ENCODE measurements around the gene ISG15. TPM values are rescaled to one million over a fixed set of nuclear protein-coding genes. Genes with fewer than 3 reads are reported as not detected.
A peak's percentile ranks its signal among the peaks of the same experiment; 100 is the strongest.

ISG15 gene
- total RNA-seq, 2 donors from 2014 or later = 8.3 to 29.0 TPM

DNA sequence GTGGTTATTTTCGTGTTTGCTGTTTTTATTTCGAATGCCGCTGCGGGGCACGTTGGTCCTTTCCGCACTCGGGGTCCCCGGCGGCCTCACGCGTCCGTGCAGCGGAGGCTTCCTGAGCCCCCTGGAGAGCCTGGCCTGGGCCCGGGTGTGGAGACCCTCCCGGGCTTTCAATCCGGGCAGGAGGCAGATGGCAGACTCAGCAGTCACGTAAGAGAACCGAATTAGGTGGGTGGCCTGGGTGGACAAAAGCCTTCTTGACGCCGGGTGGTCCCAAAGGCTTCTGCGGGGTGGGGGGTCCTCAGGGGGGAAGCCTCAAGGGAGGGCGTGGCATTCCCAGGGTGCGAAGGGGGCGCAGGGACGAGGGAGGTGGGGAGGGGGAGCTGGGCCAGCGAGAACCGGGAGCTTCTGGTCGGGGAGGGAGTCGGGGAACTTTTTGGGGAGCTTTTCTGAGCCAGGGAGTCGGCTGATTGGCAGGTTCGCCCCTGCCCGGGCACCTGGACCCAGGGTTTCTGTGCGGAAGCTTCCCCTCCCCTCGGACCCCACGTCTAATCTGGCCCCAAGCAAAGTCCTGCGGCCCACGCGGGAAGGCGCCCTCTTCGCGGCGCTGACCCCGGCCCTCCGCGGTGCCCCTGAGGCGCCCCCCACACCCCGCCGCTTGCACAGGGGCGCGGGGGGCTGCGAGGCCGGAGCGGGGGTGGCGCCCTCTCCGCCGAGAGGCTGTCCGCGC, 12.1 kb upstream of the ISG15 start:
- TF ChIP-seq CTCF (IDR thresholded peaks at IDR 0.05) (no peak), POLR2A (IDR thresholded peaks at IDR 0.05) (no peak)
- intact Hi-C loops (cut with DNase I) = no loop called here
- peaks cover 62% of the 10 kb centered on the region for H3K4me1 ChIP-seq
- H3K4me3 ChIP-seq = no peak overlapping the region
- ATAC-seq = no peak
- no peaks in the 10 kb centered on the region for H3K36me3 ChIP-seq (replicated peaks in 1 of 2; ENCODE audit: insufficient read depth in 1 of 2, low read depth in 2 of 2)
- 1 to 2% methylated on average over 11 to 58 of the region's 58 CpGs for WGBS, 2 donors
- DNase-seq = peak in 1 of 4 donors; percentile 25
- H3K9me3 ChIP-seq = no peaks in the 10 kb centered on the region
- H3K27me3 ChIP-seq = peaks cover 3 to 24% of the 10 kb centered on the region in 2 donors
- H3K27ac ChIP-seq = peak overlapping the region; percentile 93 to 96 (median 94)

GRCh38 chr1:1003618-1004419, 9.5 kb upstream of the ISG15 start:
- H3K9me3 ChIP-seq = no peaks in the 10 kb centered on the region
- TF ChIP-seq CTCF (IDR thresholded peaks at IDR 0.05) (no peak), POLR2A (IDR thresholded peaks at IDR 0.05) (no peak)
- H3K4me1 ChIP-seq = peaks cover 56% of the 10 kb centered on the region
- DNase-seq (peak in 1 of 4 donors; percentile 13), ATAC-seq (no peak)
- whole genome bisulfite sequencing, 2 donors = 79 to 86% methylated on average over 7 to 20 of the region's 22 CpGs
- no peaks in the 10 kb centered on the region for H3K36me3 ChIP-seq (replicated peaks in 1 of 2; ENCODE audit: insufficient read depth in 1 of 2, low read depth in 2 of 2)
- H3K27me3 ChIP-seq = peaks cover 3 to 23% of the 10 kb centered on the region in 2 donors
- intact Hi-C loops (cut with DNase I) = no loop called here
- H3K27ac ChIP-seq = peak overlapping the region in 1 of 4 donors; percentile 61
- H3K4me3 ChIP-seq = no peak overlapping the region

DNA sequence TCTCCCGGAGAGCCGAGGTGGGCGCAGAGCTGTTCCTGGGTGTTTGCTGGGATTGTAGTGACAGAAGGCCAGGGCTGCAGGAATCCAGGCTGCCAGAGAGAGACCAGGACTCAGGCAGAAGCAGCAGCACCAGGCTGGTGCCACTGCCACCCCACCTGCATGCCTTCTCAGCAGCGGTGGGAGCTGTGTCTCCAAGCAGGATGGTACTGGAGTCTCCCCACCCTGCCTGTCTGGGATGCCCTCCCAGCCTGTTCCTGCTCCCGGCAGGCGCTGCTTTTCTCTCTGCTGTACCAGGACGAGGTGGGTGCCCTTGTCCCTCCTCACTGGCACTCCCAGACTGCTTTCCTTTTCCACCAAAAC, 8.9 kb upstream of the ISG15 start:
- no peak for ATAC-seq
- peak overlapping the region; percentile 42 to 69 (median 64) for H3K27ac ChIP-seq
- peaks cover 50% of the 10 kb centered on the region for H3K4me1 ChIP-seq
- no peak for DNase-seq
- WGBS, 2 donors = 63% methylated on average over 3 to 7 of the region's 7 CpGs
- no peaks in the 10 kb centered on the region for H3K36me3 ChIP-seq (replicated peaks in 1 of 2; ENCODE audit: insufficient read depth in 1 of 2, low read depth in 2 of 2)
- TF ChIP-seq POLR2A (IDR thresholded peaks at IDR 0.05) = no peak
- TF ChIP-seq CTCF (IDR thresholded peaks at IDR 0.05) = no peak
- intact Hi-C loops (cut with DNase I) = no loop called here
- peaks cover 0 to 17% of the 10 kb centered on the region in 2 donors for H3K27me3 ChIP-seq
- H3K9me3 ChIP-seq = no peaks in the 10 kb centered on the region
- no peak overlapping the region for H3K4me3 ChIP-seq

DNA sequence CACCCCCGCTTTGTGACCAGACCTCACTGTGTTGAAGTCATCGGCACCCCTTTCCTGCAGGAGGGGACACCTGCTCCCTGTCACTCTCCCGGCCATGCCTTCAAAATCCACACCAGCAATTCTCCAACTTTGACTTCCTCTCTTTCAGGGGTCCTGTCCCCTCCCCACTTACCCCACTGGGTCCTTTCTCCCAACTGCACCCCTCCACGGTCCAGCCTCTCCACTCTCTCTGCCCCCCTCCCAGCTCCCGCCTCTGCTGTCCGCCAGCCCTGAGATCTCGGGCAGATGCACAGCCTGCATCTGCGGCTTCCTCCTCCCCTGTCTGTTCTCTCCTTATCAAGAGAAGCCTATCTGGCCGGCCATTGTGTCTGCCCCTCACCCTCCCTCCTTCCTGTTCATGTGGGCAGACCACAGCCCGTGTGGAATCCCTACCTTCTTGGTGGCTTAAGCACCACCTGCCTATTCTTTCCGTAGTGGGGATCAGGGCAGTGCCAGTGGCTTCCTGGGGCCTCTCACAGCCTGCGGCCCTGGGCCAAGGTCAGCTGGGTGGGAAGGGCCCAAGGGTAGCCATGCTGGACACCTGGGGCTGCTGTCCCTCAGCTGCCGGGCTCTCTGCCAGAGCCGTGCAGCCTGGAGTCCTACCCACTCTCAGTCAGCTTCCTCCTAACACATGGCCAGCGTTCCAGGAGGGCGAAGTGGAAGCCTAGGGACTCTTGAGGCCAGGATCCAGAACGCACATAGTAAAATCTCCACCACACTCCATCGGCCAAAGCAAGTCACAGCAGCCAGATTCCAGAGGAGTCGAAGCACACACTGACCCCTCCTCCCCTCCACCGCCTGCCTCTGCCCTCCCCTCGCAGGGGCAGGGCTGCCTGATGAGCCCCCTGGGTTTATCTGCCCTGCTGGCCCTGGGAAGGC, 8.3 kb upstream of the ISG15 start:
- no peak for TF ChIP-seq POLR2A (IDR thresholded peaks at IDR 0.05)
- no peak for TF ChIP-seq CTCF (IDR thresholded peaks at IDR 0.05)
- H3K9me3 ChIP-seq = no peaks in the 10 kb centered on the region
- DNase-seq (peak; percentile 64 to 83 (median 80)), ATAC-seq (peak; percentile 51)
- WGBS, 2 donors = 23 to 39% methylated on average over 12 to 21 of the region's 21 CpGs
- H3K36me3 ChIP-seq (replicated peaks in 1 of 2; ENCODE audit: insufficient read depth in 1 of 2, low read depth in 2 of 2) = no peaks in the 10 kb centered on the region
- intact Hi-C loops (cut with DNase I) = no loop called here
- H3K4me3 ChIP-seq = no peak overlapping the region
- peaks cover 44% of the 10 kb centered on the region for H3K4me1 ChIP-seq
- peaks cover 0 to 13% of the 10 kb centered on the region in 2 donors for H3K27me3 ChIP-seq
- peak overlapping the region; percentile 42 to 69 (median 64) for H3K27ac ChIP-seq

All from body of pancreas (tissue), 4 donors.